Tibial nerve (tissue), 4 donors: Measurements from ENCODE around the gene COL25A1. TPM values are rescaled to one million over a fixed set of nuclear protein-coding genes. Genes with fewer than 3 reads are reported as not detected.

Experiments
- DNase-seq, 2 donors: peaks; one replicate each; pipeline ENCODE4 v3.0.0-alpha.2; 2019; ENCODE audit warnings: low spot score in 2 of 2
- H3K27ac ChIP-seq, 4 donors: fragments of 200-600 bp; sonication (generic) in 3 of 4; one replicate each; pipeline ENCODE4 v1.5.1; 2017 to 2019; ENCODE audit warnings: mild to moderate bottlenecking in 1 of 4
- H3K27me3 ChIP-seq, 2 donors: fragments of 200-600 bp; sonication (generic) in 1 of 2; one replicate each; pipeline versions ENCODE4 v1.5.1 to v1.6.0; 2017 to 2019
- H3K36me3 ChIP-seq, 3 donors: fragments of 200-600 bp; sonication (generic); one replicate each; pipeline ENCODE4 v1.5.1; 2018 to 2019
- H3K4me1 ChIP-seq, 4 donors: fragments of 200-600 bp; sonication (generic) in 3 of 4; one replicate each; pipeline ENCODE4 v1.5.1; 2017 to 2019
- H3K4me3 ChIP-seq, 4 donors: fragments of 200-600 bp; sonication (generic) in 3 of 4; one replicate each; pipeline ENCODE4 v1.5.1; 2017 to 2019; ENCODE audit warnings: mild to moderate bottlenecking in 1 of 4, moderate library complexity in 1 of 4
- H3K9me3 ChIP-seq, 4 donors: fragments of 200-600 bp; sonication (generic) in 3 of 4; one replicate each; pipeline ENCODE4 v1.5.1; 2017 to 2019
- CTCF ChIP-seq, 5 experiments: fragments of 200-600 bp in 3 of 5; fragments of 450-650 bp in 2 of 5; sonication (generic) in 3 of 5; IDR thresholded peaks; one replicate each; pipeline ENCODE4 v1.5.1; 2016 to 2019; ENCODE audit warnings: antibody characterized with exemption in 5 of 5, mild to moderate bottlenecking in 3 of 5, moderate library complexity in 2 of 5
- EP300 ChIP-seq, 2 donors: sonication (generic); formaldehyde crosslinking; IDR thresholded peaks; one replicate each; pipeline ENCODE4 v1.6.1; 2017; ENCODE audit warnings: antibody characterized with exemption in 2 of 2, mild to moderate bottlenecking in 1 of 2
- POLR2A ChIP-seq, 2 donors: fragments of 450-650 bp; IDR thresholded peaks; one replicate each; pipeline ENCODE4 v1.6.1; 2017; ENCODE audit warnings: antibody characterized with exemption in 2 of 2, mild to moderate bottlenecking in 2 of 2, moderate library complexity in 2 of 2
- WGBS, 2 donors: methylation state at CpG; one replicate each; pipeline ENCODE4 v1.1.5; 2018; 5-methylcytosine and 5-hydroxymethylcytosine counted together
- total RNA-seq, 4 donors: library from RNA; depleted of rRNA; stranded (reverse); fragments of >200 nt; gene quantifications; one replicate each; pipeline ENCODE4 v1.1.0, GENCODE V29; 2016

The COL25A1 gene
- total RNA-seq, 4 donors from 2014 or later = 1.5 to 4.1 (median 2.3) TPM

- Histone ChIP-seq H3K4me1 (no peaks in the 10 kb centered on the region), H3K36me3 (no peaks in the 10 kb centered on the region)
- TF ChIP-seq POLR2A (IDR thresholded peaks at IDR 0.05) (no peak), EP300 (IDR thresholded peaks at IDR 0.05) (no peak)
These were observed 131.4 kb downstream of the COL25A1 start for GRCh38 chr4:109171070-109171469.

GRCh38 chr4:109169170-109169569 is 133.3 kb downstream of the COL25A1 start:
- 76 to 93% methylated on average over 1 of the region's 1 CpG for WGBS, 2 donors
- H3K27ac ChIP-seq = no peak overlapping the region
- H3K36me3 ChIP-seq = no peaks in the 10 kb centered on the region
- no peak overlapping the region for H3K4me3 ChIP-seq
- no peak for TF ChIP-seq POLR2A (IDR thresholded peaks at IDR 0.05)
- no peak for TF ChIP-seq CTCF (IDR thresholded peaks at IDR 0.05)
- no peak for TF ChIP-seq EP300 (IDR thresholded peaks at IDR 0.05)
- H3K9me3 ChIP-seq = no peaks in the 10 kb centered on the region
- H3K27me3 ChIP-seq = no peaks in the 10 kb centered on the region
- no peak for DNase-seq
- no peaks in the 10 kb centered on the region for H3K4me1 ChIP-seq

More at GRCh38 chr4:109171070-109171469, 131.4 kb downstream of the COL25A1 start:
- H3K27ac ChIP-seq = no peak overlapping the region
- no peak overlapping the region for H3K4me3 ChIP-seq
- no peaks in the 10 kb centered on the region for H3K27me3 ChIP-seq
- H3K9me3 ChIP-seq = no peaks in the 10 kb centered on the region
- DNase-seq = no peak

DNA sequence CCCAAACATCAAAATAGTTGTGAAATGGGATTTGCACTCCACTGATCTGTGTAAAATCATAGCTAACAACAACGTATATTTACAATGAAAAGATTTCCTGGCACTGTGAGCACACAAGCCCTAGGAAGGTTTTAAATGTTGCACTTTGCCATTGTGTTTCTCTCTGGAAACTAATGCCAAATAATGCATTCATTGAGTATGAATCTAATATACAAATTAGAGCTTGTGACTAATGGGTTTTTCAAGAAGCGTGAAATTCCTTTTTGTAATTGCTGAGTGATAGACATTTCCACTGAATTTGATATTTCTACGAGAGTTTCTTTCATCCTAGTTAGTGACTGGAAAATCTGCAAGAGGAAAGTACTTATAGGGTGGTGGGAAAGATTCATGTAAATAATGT is 135.9 kb downstream of the COL25A1 start:
- TF ChIP-seq EP300 (IDR thresholded peaks at IDR 0.05) = no peak
- TF ChIP-seq CTCF (IDR thresholded peaks at IDR 0.05) = no peak
- TF ChIP-seq POLR2A (IDR thresholded peaks at IDR 0.05) = no peak
- no peak for DNase-seq
- Histone ChIP-seq H3K4me3 (no peak overlapping the region), H3K27me3 (no peaks in the 10 kb centered on the region), H3K27ac (no peak overlapping the region), H3K4me1 (no peaks in the 10 kb centered on the region), H3K9me3 (no peaks in the 10 kb centered on the region), H3K36me3 (no peaks in the 10 kb centered on the region)
- WGBS, 2 donors = 52 to 61% methylated on average over 3 of the region's 3 CpGs

GRCh38 chr4:109166126-109166525 is 136.3 kb downstream of the COL25A1 start:
- Histone ChIP-seq H3K4me1 (no peaks in the 10 kb centered on the region), H3K27ac (no peak overlapping the region), H3K27me3 (no peaks in the 10 kb centered on the region), H3K4me3 (no peak overlapping the region), H3K36me3 (no peaks in the 10 kb centered on the region), H3K9me3 (no peaks in the 10 kb centered on the region)
- TF ChIP-seq CTCF (IDR thresholded peaks at IDR 0.05) (no peak), EP300 (IDR thresholded peaks at IDR 0.05) (no peak), POLR2A (IDR thresholded peaks at IDR 0.05) (no peak)
- DNase-seq = no peak

DNA sequence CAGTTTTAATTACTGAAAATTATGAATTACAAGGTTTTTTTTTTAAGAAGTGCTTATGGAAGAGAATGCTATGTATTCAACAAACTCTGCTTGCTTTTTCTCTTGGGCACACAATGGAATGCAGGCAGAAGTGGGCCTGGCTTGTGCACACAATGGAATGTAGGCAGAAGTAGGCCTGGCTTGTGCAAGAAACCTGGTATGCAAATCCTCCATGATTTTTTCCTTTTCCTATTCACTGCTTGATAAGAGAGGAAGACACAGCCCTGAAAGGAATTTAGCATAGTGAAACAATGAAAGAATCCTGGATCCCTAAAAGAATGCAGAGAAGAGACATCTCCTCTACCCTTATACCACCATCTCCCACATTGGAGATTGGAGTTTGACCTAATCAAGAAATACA is 138.4 kb downstream of the COL25A1 start:
- no peak for DNase-seq
- TF ChIP-seq CTCF (IDR thresholded peaks at IDR 0.05) = no peak
- no peak for TF ChIP-seq EP300 (IDR thresholded peaks at IDR 0.05)
- TF ChIP-seq POLR2A (IDR thresholded peaks at IDR 0.05) = no peak
- Histone ChIP-seq H3K4me3 (no peak overlapping the region), H3K9me3 (no peaks in the 10 kb centered on the region), H3K27ac (no peak overlapping the region), H3K4me1 (no peaks in the 10 kb centered on the region), H3K36me3 (no peaks in the 10 kb centered on the region), H3K27me3 (no peaks in the 10 kb centered on the region)

DNA sequence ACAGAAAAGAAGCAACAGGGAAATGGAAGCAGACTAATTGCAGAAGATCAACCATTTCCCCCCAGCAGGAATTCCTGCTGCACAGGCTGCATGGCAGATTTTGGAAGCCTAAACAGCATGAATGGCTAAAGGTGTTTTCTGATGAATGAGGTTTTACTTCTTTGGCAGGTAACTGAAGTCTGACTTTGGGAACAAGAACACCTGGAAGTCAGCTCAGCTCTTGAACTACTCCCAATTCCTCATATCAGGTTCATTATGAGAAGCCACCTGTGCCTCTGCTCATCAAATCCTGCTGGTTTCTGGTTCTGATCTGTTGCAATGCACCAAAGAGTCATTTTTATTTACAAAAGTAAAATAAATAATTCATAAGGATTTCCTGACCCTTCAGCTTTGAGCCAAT is 139.0 kb downstream of the COL25A1 start:
- H3K4me3 ChIP-seq = no peak overlapping the region
- H3K4me1 ChIP-seq = no peaks in the 10 kb centered on the region
- H3K9me3 ChIP-seq = no peaks in the 10 kb centered on the region
- no peak for DNase-seq
- TF ChIP-seq CTCF (IDR thresholded peaks at IDR 0.05) = no peak
- no peak for TF ChIP-seq EP300 (IDR thresholded peaks at IDR 0.05)
- TF ChIP-seq POLR2A (IDR thresholded peaks at IDR 0.05) = no peak
- H3K36me3 ChIP-seq = no peaks in the 10 kb centered on the region
- H3K27ac ChIP-seq = no peak overlapping the region
- no peaks in the 10 kb centered on the region for H3K27me3 ChIP-seq
